IMR-90 (cell line): Measurements from ENCODE around the gene SLC51A.

Experiments
- BHLHE40 ChIP-seq: fragments of 150-350 bp; IDR thresholded peaks from 2 replicates; pipeline ENCODE4 v1.6.1; 2016; ENCODE audit warnings: mild to moderate bottlenecking, low read depth, low read length
- CTCF ChIP-seq: conservative IDR thresholded peaks from 2 replicates; pipeline ENCODE4 v1.5.1; 2012; ENCODE audit warnings: mild to moderate bottlenecking, low read depth, low read length, improper control_type of control experiment
- MAFK ChIP-seq: IDR thresholded peaks from 2 replicates; pipeline ENCODE4 v1.6.1; 2012; ENCODE audit warnings: low read depth, low read length, improper control_type of control experiment
- MXI1 ChIP-seq: IDR thresholded peaks from 2 replicates; pipeline ENCODE4 v1.6.1; 2012; ENCODE audit warnings: low read depth, mild to moderate bottlenecking, low read length, moderate library complexity, borderline replicate concordance
- POLR2A ChIP-seq: IDR thresholded peaks from 2 replicates; pipeline ENCODE4 v1.6.1; 2012; ENCODE audit warnings: mild to moderate bottlenecking, low read depth, low read length
- RAD21 ChIP-seq: IDR thresholded peaks from 2 replicates; pipeline ENCODE4 v1.6.1; 2012; ENCODE audit warnings: low read length, improper control_type of control experiment
- SMC3 ChIP-seq: fragments of 150-350 bp; IDR thresholded peaks from 2 replicates; pipeline ENCODE4 v1.6.1; 2016; ENCODE audit warnings: low read depth, mild to moderate bottlenecking, antibody characterized with exemption, low read length, moderate library complexity
- TF ChIP-seq, protein P1 (sequence below): fragments of 150-350 bp; IDR thresholded peaks from 2 replicates; pipeline ENCODE4 v1.6.1; 2016; ENCODE audit warnings: low read depth, mild to moderate bottlenecking, low read length, moderate library complexity, borderline replicate concordance

DNA sequence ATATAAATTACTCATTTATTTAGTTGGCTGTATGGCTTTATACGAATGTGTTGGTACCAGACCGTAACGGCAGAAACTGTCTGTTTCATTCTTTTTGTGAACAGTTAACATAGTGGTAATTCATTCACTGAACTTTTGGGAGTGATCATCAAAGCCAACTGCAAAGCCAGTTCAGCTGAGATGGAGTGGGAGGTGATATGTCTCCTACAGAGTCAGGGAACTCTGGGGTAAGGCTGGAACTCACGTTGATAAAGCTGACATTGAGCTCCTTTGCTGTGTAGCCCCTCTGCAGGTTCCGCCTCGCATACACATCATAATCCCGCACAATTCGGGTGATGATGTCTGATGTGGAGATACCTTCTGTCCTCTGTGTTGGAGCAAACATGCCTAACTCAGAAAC lies 25.4 kb downstream of the SLC51A start:
- no peak for TF ChIP-seq CTCF
- no peak for TF ChIP-seq MAFK
- no peak for TF ChIP-seq MXI1
- no peak for TF ChIP-seq POLR2A
- TF ChIP-seq, protein P1, sequence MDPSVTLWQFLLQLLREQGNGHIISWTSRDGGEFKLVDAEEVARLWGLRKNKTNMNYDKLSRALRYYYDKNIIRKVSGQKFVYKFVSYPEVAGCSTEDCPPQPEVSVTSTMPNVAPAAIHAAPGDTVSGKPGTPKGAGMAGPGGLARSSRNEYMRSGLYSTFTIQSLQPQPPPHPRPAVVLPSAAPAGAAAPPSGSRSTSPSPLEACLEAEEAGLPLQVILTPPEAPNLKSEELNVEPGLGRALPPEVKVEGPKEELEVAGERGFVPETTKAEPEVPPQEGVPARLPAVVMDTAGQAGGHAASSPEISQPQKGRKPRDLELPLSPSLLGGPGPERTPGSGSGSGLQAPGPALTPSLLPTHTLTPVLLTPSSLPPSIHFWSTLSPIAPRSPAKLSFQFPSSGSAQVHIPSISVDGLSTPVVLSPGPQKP, result no peak
- TF ChIP-seq RAD21, result no peak
- no peak for TF ChIP-seq BHLHE40
- TF ChIP-seq SMC3, result no peak
